ENCODE measurements around the gene KTI12.

- TF ChIP-seq CTCF (IDR thresholded peaks at IDR 0.05; ENCODE audit: extremely low read depth in 1 of 2, insufficient read depth in 1 of 2, low read depth in 1 of 2, low read length in 2 of 2) (no peak), FOS (IDR thresholded peaks at IDR 0.05; ENCODE audit: borderline replicate concordance, insufficient read depth, low read length) (no peak), EZH2 (IDR thresholded peaks at IDR 0.05; ENCODE audit: borderline replicate concordance, low read depth, low read length, severe bottlenecking) (no peak)
These were observed 23.6 kb upstream of the KTI12 start for GRCh38 chr1:52057255-52057654.
